Neural progenitor cell (in vitro differentiated cells): ENCODE data around the gene DEFB126. TPM values are rescaled to one million over a fixed set of nuclear protein-coding genes. Genes with fewer than 3 reads are reported as not detected.

Experiments used
- DNase-seq: peaks from one replicate; pipeline ENCODE4 v3.0.0-alpha.2; 2016; ENCODE audit warnings: low spot score
- H2AFZ ChIP-seq: fragments of 200-600 bp; sonication (generic); replicated peaks from 2 replicates; pipeline ENCODE4 v1.6.1; 2016; ENCODE audit warnings: antibody characterized with exemption
- H3F3A ChIP-seq: fragments of 200-600 bp; sonication (generic); 2 replicates; pipeline ENCODE4 v1.6.1; 2016; ENCODE audit warnings: antibody characterized with exemption, low read depth
- H3K27ac ChIP-seq: fragments of 200-600 bp; sonication (generic); 2 replicates; pipeline ENCODE4 v1.5.1; 2016; ENCODE audit warnings: mild to moderate bottlenecking
- H3K27me3 ChIP-seq: fragments of 200-600 bp; sonication (generic); 2 replicates; pipeline ENCODE4 v1.6.1; 2016; ENCODE audit warnings: mild to moderate bottlenecking, moderate library complexity
- H3K36me3 ChIP-seq: fragments of 200-600 bp; sonication (generic); 2 replicates; pipeline ENCODE4 v1.5.1; 2016
- H3K4me1 ChIP-seq: fragments of 200-600 bp; sonication (generic); 2 replicates; pipeline ENCODE4 v1.6.1; 2016; ENCODE audit warnings: mixed run types
- H3K4me2 ChIP-seq: fragments of 200-600 bp; sonication (generic); 2 replicates; pipeline ENCODE4 v1.6.1; 2016
- H3K4me3 ChIP-seq: fragments of 200-600 bp; sonication (generic); 2 replicates; pipeline ENCODE4 v1.5.1; 2016
- H3K79me2 ChIP-seq: fragments of 200-600 bp; sonication (generic); 2 replicates; pipeline ENCODE4 v1.6.1; 2016; ENCODE audit warnings: low read depth
- H3K9ac ChIP-seq: fragments of 200-600 bp; sonication (generic); 2 replicates; pipeline ENCODE4 v1.6.1; 2016
- H3K9me3 ChIP-seq: fragments of 200-600 bp; sonication (generic); 2 replicates; pipeline ENCODE4 v1.5.1; 2016; ENCODE audit warnings: low read depth
- H4K20me1 ChIP-seq: fragments of 200-600 bp; sonication (generic); 2 replicates; pipeline ENCODE4 v1.6.1; 2016; ENCODE audit warnings: low read depth
- H3K27ac Mint-ChIP-seq: 3 replicates; pipeline ENCODE4 v1.8.0; 2021; ENCODE audit warnings: mixed read lengths
- H3K27me3 Mint-ChIP-seq: 2 replicates; pipeline ENCODE4 v1.8.0; 2022; ENCODE audit warnings: low read depth, mild to moderate bottlenecking, inconsistent platforms, moderate library complexity, mixed read lengths; ENCODE audit not compliant: insufficient read depth
- H3K36me3 Mint-ChIP-seq: 3 replicates; pipeline ENCODE4 v1.8.0; 2021; ENCODE audit warnings: mixed read lengths
- H3K4me1 Mint-ChIP-seq: 3 replicates; pipeline ENCODE4 v1.8.0; 2021; ENCODE audit warnings: mixed read lengths
- H3K4me3 Mint-ChIP-seq: 3 replicates; pipeline ENCODE4 v1.8.0; 2021; ENCODE audit warnings: mild to moderate bottlenecking, moderate library complexity, mixed read lengths
- H3K9me3 Mint-ChIP-seq: 3 replicates; pipeline ENCODE4 v1.8.0; 2020; ENCODE audit warnings: mixed read lengths
- EZH2 ChIP-seq: fragments of 200-600 bp; sonication (generic); IDR thresholded peaks from 2 replicates; pipeline ENCODE4 v1.6.1; 2017; ENCODE audit warnings: antibody characterized with exemption, mild to moderate bottlenecking, moderate library complexity
- EZH2phosphoT487 ChIP-seq: fragments of 200-600 bp; sonication (generic); IDR thresholded peaks from 2 replicates; pipeline ENCODE4 v1.6.1; 2017; ENCODE audit warnings: antibody characterized with exemption
- total RNA-seq: library from RNA; depleted of rRNA; stranded (reverse); fragments of >200 nt; gene quantifications from 2 replicates; pipeline ENCODE4 v1.2.3, GENCODE V29; 2015; ENCODE audit warnings: low replicate concordance
- TF ChIP-seq, protein P1 (sequence below): fragments of 200-600 bp; sonication (generic); IDR thresholded peaks from 2 replicates; pipeline ENCODE4 v1.5.1; 2017; ENCODE audit warnings: antibody characterized with exemption, mild to moderate bottlenecking

DEFB126 gene
- total RNA-seq, 1 donor from 2014 or later = not detected

DNA sequence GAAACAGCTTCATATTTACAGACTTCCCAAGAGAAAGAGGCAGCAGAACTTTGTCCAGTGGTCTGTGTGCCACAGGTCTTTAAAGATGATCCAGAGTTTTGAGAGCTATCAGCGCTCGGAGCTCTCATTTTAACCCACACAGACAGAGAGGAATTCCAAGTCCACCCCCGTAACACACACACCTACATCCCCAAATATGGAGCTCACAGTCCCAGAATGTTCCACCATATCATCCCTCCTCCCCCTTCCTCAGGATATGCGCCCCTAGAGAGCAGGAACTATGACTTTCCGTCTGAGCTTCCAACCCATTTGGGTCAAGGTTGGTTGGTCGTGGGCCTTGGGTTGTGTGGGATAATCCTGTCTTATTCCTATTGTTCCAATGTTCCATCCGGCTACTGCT lies 47.2 kb downstream of the DEFB126 start, which contains the start of gene DEFB128:
TSS of gene DEFB128 (minus strand) at position 101 of the 400 bp plus-strand sequence. CDS start at position 13, 88 bp downstream.
- Mint-ChIP-seq H3K36me3 (no peaks in the 10 kb centered on the region), H3K9me3 (peaks cover 11% of the 10 kb centered on the region), H3K4me3 (no peak within 1 kb of the TSS), H3K27me3 (peaks cover 9% of the 10 kb centered on the region), H3K27ac (no peak within 1 kb of the TSS), H3K4me1 (no peaks in the 10 kb centered on the region)
- no peak within 1 kb of the TSS for H3K4me3 ChIP-seq
- no peaks in the 10 kb centered on the region for H3K36me3 ChIP-seq
- no peaks in the 10 kb centered on the region for H3K4me1 ChIP-seq
- no peak within 1 kb of the TSS for H3K27ac ChIP-seq
- H3K9me3 ChIP-seq = no peaks in the 10 kb centered on the region
- no peak within 1 kb of the TSS for H2AFZ ChIP-seq
- no peak within 1 kb of the TSS for H3K4me2 ChIP-seq
- TF ChIP-seq EZH2phosphoT487 (no peak), EZH2 (no peak)
- TF ChIP-seq, protein P1, sequence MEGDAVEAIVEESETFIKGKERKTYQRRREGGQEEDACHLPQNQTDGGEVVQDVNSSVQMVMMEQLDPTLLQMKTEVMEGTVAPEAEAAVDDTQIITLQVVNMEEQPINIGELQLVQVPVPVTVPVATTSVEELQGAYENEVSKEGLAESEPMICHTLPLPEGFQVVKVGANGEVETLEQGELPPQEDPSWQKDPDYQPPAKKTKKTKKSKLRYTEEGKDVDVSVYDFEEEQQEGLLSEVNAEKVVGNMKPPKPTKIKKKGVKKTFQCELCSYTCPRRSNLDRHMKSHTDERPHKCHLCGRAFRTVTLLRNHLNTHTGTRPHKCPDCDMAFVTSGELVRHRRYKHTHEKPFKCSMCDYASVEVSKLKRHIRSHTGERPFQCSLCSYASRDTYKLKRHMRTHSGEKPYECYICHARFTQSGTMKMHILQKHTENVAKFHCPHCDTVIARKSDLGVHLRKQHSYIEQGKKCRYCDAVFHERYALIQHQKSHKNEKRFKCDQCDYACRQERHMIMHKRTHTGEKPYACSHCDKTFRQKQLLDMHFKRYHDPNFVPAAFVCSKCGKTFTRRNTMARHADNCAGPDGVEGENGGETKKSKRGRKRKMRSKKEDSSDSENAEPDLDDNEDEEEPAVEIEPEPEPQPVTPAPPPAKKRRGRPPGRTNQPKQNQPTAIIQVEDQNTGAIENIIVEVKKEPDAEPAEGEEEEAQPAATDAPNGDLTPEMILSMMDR = no peak
- H4K20me1 ChIP-seq = no peaks in the 10 kb centered on the region
- H3K79me2 ChIP-seq = no peaks in the 10 kb centered on the region
- no peak for DNase-seq
- no peak within 1 kb of the TSS for H3K9ac ChIP-seq
- H3F3A ChIP-seq = no peaks in the 10 kb centered on the region
- H3K27me3 ChIP-seq = peaks cover 21% of the 10 kb centered on the region

Other genes with a start within 250 kb of the DEFB126 start
- gene DEFB125, start 54.9 kb upstream of the DEFB126 start, total RNA-seq = not detected in 2 replicates
- not detected in 2 replicates for gene DEFB127, start 14.9 kb downstream of the DEFB126 start, total RNA-seq
- gene DEFB128, start 47.1 kb downstream of the DEFB126 start, total RNA-seq = not detected in 2 replicates
- gene DEFB129, start 84.7 kb downstream of the DEFB126 start, total RNA-seq = not detected in 2 replicates
- gene DEFB132, start 115.1 kb downstream of the DEFB126 start, total RNA-seq = not detected in 2 replicates
- 5.0 and 6.0 TPM in 2 replicates for gene C20orf96, start 148.2 kb downstream of the DEFB126 start, total RNA-seq
- gene ZCCHC3, start 155.0 kb downstream of the DEFB126 start, total RNA-seq = 24.2 and 43.4 TPM in 2 replicates
- 5.3 and 26.6 TPM in 2 replicates for gene SOX12, start 183.0 kb downstream of the DEFB126 start, total RNA-seq
- gene NRSN2, start 204.5 kb downstream of the DEFB126 start, total RNA-seq = 8.8 and 20.1 TPM in 2 replicates
- gene TRIB3, start 238.2 kb downstream of the DEFB126 start, total RNA-seq = 0.43 and 3.7 TPM in 2 replicates